ENCODE data around the gene ATP4A. TPM values are rescaled to one million over a fixed set of nuclear protein-coding genes. Genes with fewer than 3 reads are reported as not detected.

Gene ATP4A
- total RNA-seq, 4 donors from 2014 or later: not detected

DNA sequence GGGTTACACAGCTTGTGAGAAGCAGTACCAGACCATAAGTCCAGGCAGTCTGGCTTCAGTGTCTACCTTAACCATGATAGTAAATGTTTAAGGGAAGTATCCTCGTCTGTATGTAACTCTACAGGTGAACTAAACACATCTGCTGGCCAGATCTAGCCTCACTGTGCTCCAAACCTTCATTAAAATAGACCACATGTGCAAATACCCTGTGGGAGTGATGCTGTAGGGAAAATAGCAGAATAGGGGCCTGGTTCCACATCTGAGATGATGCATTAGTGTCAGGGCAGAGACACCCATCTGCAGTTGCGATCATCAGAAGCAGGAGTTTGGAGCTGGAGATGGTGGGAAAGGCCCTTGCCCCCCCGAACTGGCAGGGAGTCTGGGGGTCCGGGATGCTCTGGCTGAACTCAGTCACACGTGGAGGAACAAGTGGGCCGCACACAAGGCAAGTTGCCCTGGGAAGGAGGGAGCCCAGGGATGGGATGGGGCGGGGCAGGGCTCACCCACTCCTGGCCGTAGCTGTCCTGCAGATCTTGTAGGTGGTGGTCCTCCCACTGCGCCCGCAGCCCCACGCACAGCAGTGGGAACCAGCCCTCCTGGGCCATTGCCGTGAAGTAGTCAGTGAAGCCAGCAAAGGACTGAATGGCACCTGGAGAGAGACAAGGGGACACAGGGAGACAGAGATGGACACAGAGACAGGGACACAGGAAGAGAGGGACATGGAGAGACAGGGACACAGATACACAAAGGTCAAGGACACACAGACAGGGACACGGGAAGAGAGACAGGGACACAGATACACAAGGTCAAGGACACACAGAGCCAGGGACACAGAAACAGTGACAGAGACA lies 10.7 kb downstream of the ATP4A start:
- no peaks in the 10 kb centered on the region for H3K36me3 ChIP-seq
- intact Hi-C loops (cut with DNase I; ENCODE audit: low total_unique reads) (no loop called here), in situ Hi-C loops (cut with MboI; ENCODE audit: low pct_ligation_motif_present in 1 of 4, low pct_unique_long_range_greater_than_20kb in 1 of 4, low sequenced_read_pairs in 3 of 4) (no loop called here)
- H3K9me3 ChIP-seq: no peaks in the 10 kb centered on the region
- WGBS, 2 donors (ENCODE audit: low coverage in 1 of 2): 10 to 76% methylated on average over 2 to 13 of the region's 13 CpGs
- no peak for TF ChIP-seq POLR2A (IDR thresholded peaks at IDR 0.05)
- TF ChIP-seq POLR2AphosphoS5 (IDR thresholded peaks at IDR 0.05): no peak
- no peak for TF ChIP-seq EP300 (IDR thresholded peaks at IDR 0.05; ENCODE audit: low read depth)
- peaks cover 6% of the 10 kb centered on the region for H3K27me3 ChIP-seq
- H3K4me3 ChIP-seq: no peak overlapping the region
- no peak for DNase-seq
- no peak overlapping the region for H3K27ac ChIP-seq
- peaks cover 0 to 4% (median 2%) of the 10 kb centered on the region in 4 donors for H3K4me1 ChIP-seq

DNA sequence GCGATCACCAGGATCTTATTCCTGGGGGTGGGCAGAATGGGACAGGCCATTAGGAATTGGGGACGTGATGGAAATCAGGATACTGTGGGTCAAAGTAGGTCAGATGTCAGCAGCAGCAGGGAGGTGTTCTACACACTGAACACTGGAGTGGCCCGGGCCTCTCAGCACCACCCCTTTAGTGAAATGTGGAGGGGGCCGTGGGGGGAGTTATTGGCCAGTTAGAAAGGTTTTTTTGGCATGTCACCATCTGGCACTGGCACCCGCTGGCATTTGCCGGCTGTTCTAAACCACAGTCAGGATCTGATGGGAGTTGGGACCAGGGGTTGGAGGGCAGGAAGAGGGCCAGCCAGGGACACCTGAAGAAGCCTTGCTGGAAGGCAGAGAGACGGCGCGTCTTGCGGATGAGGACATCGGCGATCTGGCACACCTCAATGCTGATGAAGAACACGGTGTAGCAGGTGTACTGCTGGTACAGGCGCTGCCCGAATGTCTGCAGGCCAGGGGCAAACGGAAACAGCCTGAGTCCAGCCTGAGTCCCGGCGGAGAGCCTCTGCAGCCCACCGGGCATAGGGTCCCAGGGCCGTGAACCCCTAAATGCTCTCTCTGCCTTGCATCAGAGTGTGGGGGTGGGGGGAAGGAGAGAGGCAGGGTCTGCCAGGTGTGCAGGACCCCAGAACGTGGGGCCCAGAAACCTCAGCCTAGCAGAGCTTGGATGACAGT lies 12.2 kb downstream of the ATP4A start:
- Histone ChIP-seq H3K4me1 (peaks cover 5 to 7% (median 6%) of the 10 kb centered on the region in 4 donors), H3K36me3 (no peaks in the 10 kb centered on the region), H3K27me3 (no peaks in the 10 kb centered on the region), H3K4me3 (no peak overlapping the region), H3K27ac (no peak overlapping the region), H3K9me3 (no peaks in the 10 kb centered on the region)
- TF ChIP-seq POLR2A (IDR thresholded peaks at IDR 0.05) (no peak), POLR2AphosphoS5 (IDR thresholded peaks at IDR 0.05) (no peak), EP300 (IDR thresholded peaks at IDR 0.05; ENCODE audit: low read depth) (no peak)
- TF ChIP-seq, protein P1, sequence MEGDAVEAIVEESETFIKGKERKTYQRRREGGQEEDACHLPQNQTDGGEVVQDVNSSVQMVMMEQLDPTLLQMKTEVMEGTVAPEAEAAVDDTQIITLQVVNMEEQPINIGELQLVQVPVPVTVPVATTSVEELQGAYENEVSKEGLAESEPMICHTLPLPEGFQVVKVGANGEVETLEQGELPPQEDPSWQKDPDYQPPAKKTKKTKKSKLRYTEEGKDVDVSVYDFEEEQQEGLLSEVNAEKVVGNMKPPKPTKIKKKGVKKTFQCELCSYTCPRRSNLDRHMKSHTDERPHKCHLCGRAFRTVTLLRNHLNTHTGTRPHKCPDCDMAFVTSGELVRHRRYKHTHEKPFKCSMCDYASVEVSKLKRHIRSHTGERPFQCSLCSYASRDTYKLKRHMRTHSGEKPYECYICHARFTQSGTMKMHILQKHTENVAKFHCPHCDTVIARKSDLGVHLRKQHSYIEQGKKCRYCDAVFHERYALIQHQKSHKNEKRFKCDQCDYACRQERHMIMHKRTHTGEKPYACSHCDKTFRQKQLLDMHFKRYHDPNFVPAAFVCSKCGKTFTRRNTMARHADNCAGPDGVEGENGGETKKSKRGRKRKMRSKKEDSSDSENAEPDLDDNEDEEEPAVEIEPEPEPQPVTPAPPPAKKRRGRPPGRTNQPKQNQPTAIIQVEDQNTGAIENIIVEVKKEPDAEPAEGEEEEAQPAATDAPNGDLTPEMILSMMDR (IDR thresholded peaks at IDR 0.05): no peak
- DNase-seq: no peak
- intact Hi-C loops (cut with DNase I; ENCODE audit: low total_unique reads): no loop called here
- 82 to 83% methylated on average over 3 to 21 of the region's 21 CpGs for WGBS, 2 donors (ENCODE audit: low coverage in 1 of 2)
- in situ Hi-C loops (cut with MboI; ENCODE audit: low pct_ligation_motif_present in 1 of 4, low pct_unique_long_range_greater_than_20kb in 1 of 4, low sequenced_read_pairs in 3 of 4): no loop called here

DNA sequence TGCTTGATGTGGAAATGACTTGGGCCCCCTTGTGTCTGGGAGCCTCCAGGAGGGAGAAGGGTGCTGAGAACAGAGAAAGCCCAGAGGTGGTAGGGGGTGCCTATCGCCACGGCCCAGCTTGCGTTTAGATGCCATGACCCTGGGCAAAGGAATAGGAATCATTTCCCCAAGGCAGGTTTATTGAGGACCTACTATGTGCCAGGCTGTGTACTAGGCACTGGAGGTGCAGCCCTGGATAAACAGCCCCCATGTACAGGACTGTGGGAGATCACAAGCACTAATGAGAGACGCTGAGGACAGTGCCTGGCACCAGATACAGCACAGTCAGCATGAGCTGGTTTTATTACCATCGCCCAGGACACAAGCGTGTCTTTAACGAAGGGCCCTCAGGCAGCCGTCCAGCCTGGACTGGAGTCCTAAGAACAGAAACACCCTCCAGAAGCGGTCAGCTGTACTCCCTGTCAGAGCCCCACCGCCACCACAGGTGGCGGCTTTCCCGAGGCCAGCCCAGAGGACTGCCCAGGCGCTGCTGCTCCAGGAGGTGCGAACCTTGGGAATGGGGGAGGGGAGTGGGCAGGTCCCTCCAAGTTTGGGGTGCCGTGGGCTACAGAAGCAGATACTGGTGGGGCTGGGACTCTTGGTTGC lies 13.5 kb downstream of the ATP4A start:
- Histone ChIP-seq H3K9me3 (no peaks in the 10 kb centered on the region), H3K4me3 (no peak overlapping the region), H3K27me3 (no peaks in the 10 kb centered on the region), H3K27ac (no peak overlapping the region), H3K36me3 (no peaks in the 10 kb centered on the region), H3K4me1 (peaks cover 8 to 11% (median 10%) of the 10 kb centered on the region in 4 donors)
- 81 to 90% methylated on average over 4 to 12 of the region's 15 CpGs for WGBS, 2 donors (ENCODE audit: low coverage in 1 of 2)
- no peak for DNase-seq
- in situ Hi-C loops (cut with MboI; ENCODE audit: low pct_ligation_motif_present in 1 of 4, low pct_unique_long_range_greater_than_20kb in 1 of 4, low sequenced_read_pairs in 3 of 4) (no loop called here), intact Hi-C loops (cut with DNase I; ENCODE audit: low total_unique reads) (loop anchor here (10.0 kb wide), 2 partner anchors 85 to 165 kb away; partner anchors contain the start of gene KMT2B)
- TF ChIP-seq EP300 (IDR thresholded peaks at IDR 0.05; ENCODE audit: low read depth) (no peak), POLR2AphosphoS5 (IDR thresholded peaks at IDR 0.05) (no peak), POLR2A (IDR thresholded peaks at IDR 0.05) (no peak)
- TF ChIP-seq, protein P1 (IDR thresholded peaks at IDR 0.05): no peak

DNA sequence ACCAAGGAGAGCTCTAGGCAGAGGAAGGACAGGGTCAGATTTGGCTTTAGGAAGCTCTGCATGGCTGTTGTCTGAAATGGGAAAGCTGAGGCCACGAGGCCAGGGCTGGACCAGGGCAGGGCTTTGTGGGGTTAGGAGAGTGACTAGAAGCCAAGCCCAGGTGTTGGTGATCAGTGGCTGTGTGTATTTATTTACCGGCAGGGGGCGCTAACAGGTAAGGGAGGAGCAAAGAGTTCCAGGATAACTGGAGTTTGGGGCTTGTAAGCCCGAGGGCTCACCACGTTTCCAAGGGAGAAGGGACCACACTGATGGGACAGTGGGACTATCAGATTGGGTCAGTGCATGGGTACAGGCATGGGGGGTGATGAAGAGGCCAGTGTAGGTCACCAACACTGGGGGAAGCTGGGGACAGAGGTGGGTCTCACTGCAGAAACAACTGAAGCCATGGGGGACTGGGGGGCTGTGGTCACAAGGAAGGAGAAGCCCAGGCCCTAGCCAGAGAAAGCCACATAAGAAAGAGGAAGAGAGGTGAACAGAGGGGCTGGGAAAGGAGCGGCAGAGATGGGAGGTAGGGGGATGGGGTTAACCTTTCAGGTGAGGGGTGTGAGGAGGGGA lies 14.2 kb downstream of the ATP4A start:
- no peak overlapping the region for H3K27ac ChIP-seq
- no peaks in the 10 kb centered on the region for H3K9me3 ChIP-seq
- peak; percentile 56 for DNase-seq
- intact Hi-C loops (cut with DNase I; ENCODE audit: low total_unique reads): loop anchor here (10.0 kb wide), 2 partner anchors 86 to 166 kb away; partner anchors contain the start of gene KMT2B
- peaks cover 14 to 17% (median 16%) of the 10 kb centered on the region in 4 donors for H3K4me1 ChIP-seq
- H3K4me3 ChIP-seq: no peak overlapping the region
- in situ Hi-C loops (cut with MboI; ENCODE audit: low pct_ligation_motif_present in 1 of 4, low pct_unique_long_range_greater_than_20kb in 1 of 4, low sequenced_read_pairs in 3 of 4): no loop called here
- no peak for TF ChIP-seq POLR2AphosphoS5 (IDR thresholded peaks at IDR 0.05)
- TF ChIP-seq, protein P1 (IDR thresholded peaks at IDR 0.05): peak; percentile 73 to 85 (median 76)
- WGBS, 2 donors (ENCODE audit: low coverage in 1 of 2): 0 to 20% methylated on average over 3 to 6 of the region's 6 CpGs
- no peaks in the 10 kb centered on the region for H3K36me3 ChIP-seq
- H3K27me3 ChIP-seq: no peaks in the 10 kb centered on the region

Measured in transverse colon (tissue), 4 donors.